ENCODE measurements around the gene NCR3LG1.

DNA sequence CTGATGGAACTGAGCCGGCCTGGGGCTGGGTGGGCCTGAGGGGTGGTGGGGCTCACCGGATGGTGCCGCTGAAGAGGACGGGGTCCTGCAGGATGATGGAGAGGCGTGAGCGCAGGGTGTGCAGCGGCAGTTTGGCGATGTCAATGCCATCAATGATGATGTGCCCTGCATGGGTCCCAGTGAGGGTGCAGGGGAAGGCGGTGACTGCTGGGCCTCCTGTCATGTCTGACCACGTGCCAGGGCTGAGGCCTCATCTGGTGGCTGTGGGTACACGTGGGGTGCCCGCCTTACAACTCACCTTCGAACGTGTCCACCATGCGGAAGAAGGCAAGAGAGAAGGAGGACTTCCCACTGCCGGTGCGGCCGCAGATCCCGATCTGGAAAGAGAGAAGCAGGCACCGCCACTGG, 44.0 kb downstream of the NCR3LG1 start:
- no peak for TF ChIP-seq POLR2AphosphoS5 (IDR thresholded peaks at IDR 0.05; ENCODE audit: low read depth, low read length)
- TF ChIP-seq, protein P1, sequence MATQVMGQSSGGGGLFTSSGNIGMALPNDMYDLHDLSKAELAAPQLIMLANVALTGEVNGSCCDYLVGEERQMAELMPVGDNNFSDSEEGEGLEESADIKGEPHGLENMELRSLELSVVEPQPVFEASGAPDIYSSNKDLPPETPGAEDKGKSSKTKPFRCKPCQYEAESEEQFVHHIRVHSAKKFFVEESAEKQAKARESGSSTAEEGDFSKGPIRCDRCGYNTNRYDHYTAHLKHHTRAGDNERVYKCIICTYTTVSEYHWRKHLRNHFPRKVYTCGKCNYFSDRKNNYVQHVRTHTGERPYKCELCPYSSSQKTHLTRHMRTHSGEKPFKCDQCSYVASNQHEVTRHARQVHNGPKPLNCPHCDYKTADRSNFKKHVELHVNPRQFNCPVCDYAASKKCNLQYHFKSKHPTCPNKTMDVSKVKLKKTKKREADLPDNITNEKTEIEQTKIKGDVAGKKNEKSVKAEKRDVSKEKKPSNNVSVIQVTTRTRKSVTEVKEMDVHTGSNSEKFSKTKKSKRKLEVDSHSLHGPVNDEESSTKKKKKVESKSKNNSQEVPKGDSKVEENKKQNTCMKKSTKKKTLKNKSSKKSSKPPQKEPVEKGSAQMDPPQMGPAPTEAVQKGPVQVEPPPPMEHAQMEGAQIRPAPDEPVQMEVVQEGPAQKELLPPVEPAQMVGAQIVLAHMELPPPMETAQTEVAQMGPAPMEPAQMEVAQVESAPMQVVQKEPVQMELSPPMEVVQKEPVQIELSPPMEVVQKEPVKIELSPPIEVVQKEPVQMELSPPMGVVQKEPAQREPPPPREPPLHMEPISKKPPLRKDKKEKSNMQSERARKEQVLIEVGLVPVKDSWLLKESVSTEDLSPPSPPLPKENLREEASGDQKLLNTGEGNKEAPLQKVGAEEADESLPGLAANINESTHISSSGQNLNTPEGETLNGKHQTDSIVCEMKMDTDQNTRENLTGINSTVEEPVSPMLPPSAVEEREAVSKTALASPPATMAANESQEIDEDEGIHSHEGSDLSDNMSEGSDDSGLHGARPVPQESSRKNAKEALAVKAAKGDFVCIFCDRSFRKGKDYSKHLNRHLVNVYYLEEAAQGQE (IDR thresholded peaks at IDR 0.05; ENCODE audit: insufficient read depth in 1 of 2, low read depth in 2 of 2, low read length in 2 of 2) = no peak
